ENCODE data around the gene CMTM4. TPM values are rescaled to one million over a fixed set of nuclear protein-coding genes. Genes with fewer than 3 reads are reported as not detected.

CMTM4 gene
- total and polyA plus RNA-seq, 2 of the 4 experiments (the other 2 are of a cell fraction): 9.0 to 14.5 TPM

- Histone ChIP-seq H3K4ac (ENCODE audit: low read depth, low read length) (no peak overlapping the region), H3K79me1 (ENCODE audit: low read depth in 1 of 2, low read length in 2 of 2) (no peaks in the 10 kb centered on the region), H4K91ac (ENCODE audit: insufficient read depth, low read depth, low read length) (no peak overlapping the region), H4K5ac (ENCODE audit: low read depth, low read length) (no peak overlapping the region), H3K9me1 (ENCODE audit: insufficient read depth, low read length) (peaks cover 8% of the 10 kb centered on the region), H2AK5ac (ENCODE audit: low read depth, low read length) (no peak overlapping the region), H4K8ac (ENCODE audit: low read depth in 2 of 2, low read length in 2 of 2) (no peak overlapping the region), H3K36me3 (ENCODE audit: control insufficient read depth, insufficient read depth, low read length) (peaks cover 2% of the 10 kb centered on the region; the same call in 1 of the 2 replicates), H2AK9ac (replicated peaks; ENCODE audit: low read depth, low read length, poor library complexity) (no peak overlapping the region), H3K27ac (ENCODE audit: insufficient read depth, low read length) (no peak overlapping the region), H3K4me2 (ENCODE audit: low read depth, low read length) (no peak overlapping the region), H2BK20ac (ENCODE audit: low read depth, low read length) (no peak overlapping the region), H3K9me3 (ENCODE audit: control insufficient read depth, insufficient read depth, low read length) (no peaks in the 10 kb centered on the region), H3K4me1 (ENCODE audit: control insufficient read depth, insufficient read depth, low read length) (peaks cover 6% of the 10 kb centered on the region), H3K9ac (ENCODE audit: low read depth, low read length) (no peak overlapping the region), H2BK120ac (ENCODE audit: low read depth, low read length) (no peak overlapping the region), H2BK5ac (ENCODE audit: low read depth, low read length, poor library complexity, severe bottlenecking) (no peak overlapping the region), H3K4me3 (ENCODE audit: insufficient read depth, low read depth, low read length) (no peak overlapping the region), H2BK15ac (ENCODE audit: low read depth, low read length) (no peak overlapping the region), H2AFZ (replicated peaks; ENCODE audit: low read length, poor library complexity) (no peak overlapping the region), H4K20me1 (ENCODE audit: insufficient read depth, low read length) (peaks cover 6% of the 10 kb centered on the region; the same call in 1 of the 2 replicates), H3K23ac (ENCODE audit: low read depth, low read length) (no peak overlapping the region), H3K14ac (replicated peaks; ENCODE audit: low read depth, low read length) (no peak overlapping the region), H3K18ac (ENCODE audit: low read depth, low read length) (no peak overlapping the region), H3K27me3 (ENCODE audit: control insufficient read depth, insufficient read depth, low read length) (peaks cover 19% of the 10 kb centered on the region), H3K56ac (ENCODE audit: extremely low read depth, insufficient read depth, low read length) (no peak overlapping the region)
- ChIA-PET POLR2A (ENCODE audit: unreplicated experiment) (interaction anchor here (0.6 kb wide), 2 partner anchors 29 to 176 kb away, joined by 3 read pairs; no protein-coding TSS in a partner anchor), CTCF (no interaction called here)
- no peak for TF ChIP-seq CTCF (conservative IDR thresholded peaks at IDR 0.05; ENCODE audit: low read depth, low read length)
- no peak for TF ChIP-seq MAZ (IDR thresholded peaks at IDR 0.05; ENCODE audit: borderline replicate concordance, low read depth, low read length)
- no peak for TF ChIP-seq USF2 (IDR thresholded peaks at IDR 0.05; ENCODE audit: low read depth, low read length)
- no peak for TF ChIP-seq CHD1 (IDR thresholded peaks at IDR 0.05; ENCODE audit: low read depth, low read length)
- no peak for TF ChIP-seq NFE2L2 (IDR thresholded peaks at IDR 0.05; ENCODE audit: low read depth, low read length)
- TF ChIP-seq BHLHE40 (IDR thresholded peaks at IDR 0.05; ENCODE audit: low read depth, low read length): no peak
- no peak for TF ChIP-seq MXI1 (IDR thresholded peaks at IDR 0.05; ENCODE audit: borderline replicate concordance, low read depth, low read length)
- WGBS, 2 experiments (ENCODE audit: extremely low coverage in 2 of 2, insufficient read length in 1 of 2): 67% methylated on average over 1 of the region's 3 CpGs; no CpG with 5 or more reads in 1 of the 2 experiments
- DNase-seq (no peak), ATAC-seq (ENCODE audit: low read depth) (no peak)
- dilution Hi-C loops (cut with HindIII; ENCODE audit: low sequenced_read_pairs, unreplicated experiment) (no loop called here), in situ Hi-C loops (cut with MboI; ENCODE audit: low sequenced_read_pairs) (no loop called here), intact Hi-C loops (cut with micrococcal nuclease) (no loop called here)
- no TSS peak for BruUV-seq (replicated peaks)
Measured at GRCh38 chr16:66574531-66574930, 122.0 kb downstream of the CMTM4 start.

Measured in IMR-90 (cell line).